Loucy (cell line): ENCODE results near the gene COX19.

ENCODE experiments used
- H2AFZ ChIP-seq: fragments of 200-600 bp; sonication (generic); 2 replicates; pipeline ENCODE4 v1.6.0; 2016; ENCODE audit warnings: antibody characterized with exemption, mild to moderate bottlenecking, low read length, moderate library complexity
- H3F3A ChIP-seq: fragments of 200-600 bp; 2 replicates; pipeline ENCODE4 v1.6.0; 2016; ENCODE audit warnings: antibody characterized with exemption, low read depth, mild to moderate bottlenecking
- H3K27me3 ChIP-seq: fragments of 200-600 bp; sonication (generic); 2 replicates; pipeline ENCODE4 v1.6.1; 2014; ENCODE audit warnings: low read length, mild to moderate bottlenecking; ENCODE audit not compliant: insufficient read depth, poor library complexity, severe bottlenecking
- H3K36me3 ChIP-seq: fragments of 200-600 bp; sonication (generic); 2 replicates; pipeline ENCODE4 v1.6.1; 2016; ENCODE audit warnings: low read length; ENCODE audit not compliant: insufficient read depth
- H3K4me1 ChIP-seq: fragments of 200-600 bp; sonication (generic); 2 replicates; pipeline ENCODE4 v1.5.1; 2014; ENCODE audit warnings: low read length, mild to moderate bottlenecking; ENCODE audit not compliant: insufficient read depth, poor library complexity, severe bottlenecking
- H3K4me2 ChIP-seq: fragments of 200-600 bp; sonication (generic); 2 replicates; pipeline ENCODE4 v1.6.0; 2014; ENCODE audit warnings: antibody characterized with exemption, low read length, low read depth, mild to moderate bottlenecking; ENCODE audit not compliant: poor library complexity, severe bottlenecking
- H3K4me3 ChIP-seq: fragments of 200-600 bp; sonication (generic); 2 replicates; pipeline ENCODE4 v1.5.1; 2014; ENCODE audit warnings: low read length, mild to moderate bottlenecking, mixed read lengths; ENCODE audit not compliant: poor library complexity, severe bottlenecking
- H3K79me2 ChIP-seq: fragments of 200-600 bp; sonication (generic); 2 replicates; pipeline ENCODE4 v1.6.1; 2014; ENCODE audit warnings: low read length; ENCODE audit not compliant: insufficient read depth
- H3K9ac ChIP-seq: fragments of 200-600 bp; sonication (generic); 2 replicates; pipeline ENCODE4 v1.6.0; 2014; ENCODE audit warnings: mild to moderate bottlenecking, low read depth, low read length, moderate library complexity; ENCODE audit not compliant: poor library complexity, severe bottlenecking
- H3K9me2 ChIP-seq: fragments of 200-600 bp; sonication (generic); replicated peaks from 2 replicates; pipeline ENCODE4 v1.6.1; 2016; ENCODE audit warnings: low read depth, low read length, mixed read lengths
- H3K9me3 ChIP-seq: fragments of 200-600 bp; sonication (generic); 2 replicates; pipeline ENCODE4 v1.6.1; 2014; ENCODE audit warnings: mild to moderate bottlenecking, antibody characterized with exemption, low read length, low read depth; ENCODE audit not compliant: insufficient read depth
- H4K20me1 ChIP-seq: fragments of 200-600 bp; sonication (generic); 2 replicates; pipeline ENCODE4 v1.6.0; 2014; ENCODE audit warnings: antibody characterized with exemption, low read length, mild to moderate bottlenecking; ENCODE audit not compliant: insufficient read depth, poor library complexity, severe bottlenecking
- EZH2phosphoT487 ChIP-seq: fragments of 200-600 bp; IDR thresholded peaks from 2 replicates; pipeline ENCODE4 v1.6.1; 2018; ENCODE audit warnings: antibody characterized with exemption, mild to moderate bottlenecking, moderate library complexity, borderline replicate concordance
- TF ChIP-seq, protein P1 (sequence below): fragments of 200-600 bp; sonication (generic); conservative IDR thresholded peaks from 2 replicates; pipeline ENCODE4 v1.5.1; 2014; ENCODE audit warnings: mild to moderate bottlenecking, antibody characterized with exemption, low read length

COX19 gene

GRCh38 chr7:973312-973711 is 2.0 kb downstream of the COX19 start:
- H3K9ac ChIP-seq = peak overlapping the region; percentile 8

GRCh38 chr7:972676-973309 is 2.6 kb downstream of the COX19 start:
- Histone ChIP-seq H3F3A (no peaks in the 10 kb centered on the region), H2AFZ (no peak overlapping the region), H3K4me3 (peak overlapping the region; percentile 92), H3K4me2 (peak overlapping the region; percentile 99), H3K4me1 (peaks cover 40% of the 10 kb centered on the region), H3K36me3 (peaks cover 36% of the 10 kb centered on the region; the same call in 1 of the 2 replicates), H3K9me2 (no peaks in the 10 kb centered on the region), H4K20me1 (peaks cover 39% of the 10 kb centered on the region), H3K79me2 (peaks cover 64% of the 10 kb centered on the region), H3K9me3 (no peaks in the 10 kb centered on the region), H3K9ac (peak overlapping the region; percentile 8), H3K27me3 (no peaks in the 10 kb centered on the region)
- TF ChIP-seq, protein P1, sequence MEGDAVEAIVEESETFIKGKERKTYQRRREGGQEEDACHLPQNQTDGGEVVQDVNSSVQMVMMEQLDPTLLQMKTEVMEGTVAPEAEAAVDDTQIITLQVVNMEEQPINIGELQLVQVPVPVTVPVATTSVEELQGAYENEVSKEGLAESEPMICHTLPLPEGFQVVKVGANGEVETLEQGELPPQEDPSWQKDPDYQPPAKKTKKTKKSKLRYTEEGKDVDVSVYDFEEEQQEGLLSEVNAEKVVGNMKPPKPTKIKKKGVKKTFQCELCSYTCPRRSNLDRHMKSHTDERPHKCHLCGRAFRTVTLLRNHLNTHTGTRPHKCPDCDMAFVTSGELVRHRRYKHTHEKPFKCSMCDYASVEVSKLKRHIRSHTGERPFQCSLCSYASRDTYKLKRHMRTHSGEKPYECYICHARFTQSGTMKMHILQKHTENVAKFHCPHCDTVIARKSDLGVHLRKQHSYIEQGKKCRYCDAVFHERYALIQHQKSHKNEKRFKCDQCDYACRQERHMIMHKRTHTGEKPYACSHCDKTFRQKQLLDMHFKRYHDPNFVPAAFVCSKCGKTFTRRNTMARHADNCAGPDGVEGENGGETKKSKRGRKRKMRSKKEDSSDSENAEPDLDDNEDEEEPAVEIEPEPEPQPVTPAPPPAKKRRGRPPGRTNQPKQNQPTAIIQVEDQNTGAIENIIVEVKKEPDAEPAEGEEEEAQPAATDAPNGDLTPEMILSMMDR = no peak
- TF ChIP-seq EZH2phosphoT487 = no peak

More at GRCh38 chr7:973312-973711, 2.0 kb downstream of the COX19 start:
- peak overlapping the region; percentile 92 for H3K4me3 ChIP-seq
- TF ChIP-seq EZH2phosphoT487 = no peak
- TF ChIP-seq, protein P1 = no peak
- no peaks in the 10 kb centered on the region for H3K9me2 ChIP-seq
- H3K27me3 ChIP-seq = no peaks in the 10 kb centered on the region
- H3K79me2 ChIP-seq = peaks cover 62% of the 10 kb centered on the region
- H2AFZ ChIP-seq = no peak overlapping the region
- no peaks in the 10 kb centered on the region for H3F3A ChIP-seq
- H3K36me3 ChIP-seq = peaks cover 31% of the 10 kb centered on the region; the same call in 1 of the 2 replicates
- no peaks in the 10 kb centered on the region for H3K9me3 ChIP-seq
- H3K4me1 ChIP-seq = peaks cover 44% of the 10 kb centered on the region
- H3K4me2 ChIP-seq = peak overlapping the region; percentile 99
- peaks cover 39% of the 10 kb centered on the region for H4K20me1 ChIP-seq

DNA sequence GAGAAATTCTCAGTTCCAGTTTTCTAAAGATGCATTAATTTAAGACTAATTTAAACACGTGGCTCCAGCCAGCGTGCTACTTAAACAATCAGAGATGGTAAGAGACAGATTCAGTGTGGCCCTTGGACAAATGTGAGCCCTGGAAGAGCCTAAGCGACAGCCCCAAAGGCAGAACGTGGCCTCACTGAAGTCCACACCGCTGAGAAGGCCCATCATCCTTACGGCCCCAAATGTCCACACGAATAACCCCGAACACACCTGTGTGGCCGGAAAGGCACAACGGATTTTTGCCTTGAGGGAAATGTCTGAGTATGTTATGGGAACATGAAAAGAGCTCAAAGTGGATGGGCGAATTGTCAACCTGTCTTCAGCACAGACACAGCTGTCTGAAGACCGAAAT is 3.2 kb downstream of the COX19 start:
- H3K79me2 ChIP-seq = peaks cover 64% of the 10 kb centered on the region
- H3K4me1 ChIP-seq = peaks cover 33% of the 10 kb centered on the region
- no peak overlapping the region for H2AFZ ChIP-seq
- no peaks in the 10 kb centered on the region for H3F3A ChIP-seq
- no peak overlapping the region for H3K9ac ChIP-seq
- peaks cover 39% of the 10 kb centered on the region for H4K20me1 ChIP-seq
- H3K9me3 ChIP-seq = no peaks in the 10 kb centered on the region
- H3K4me2 ChIP-seq = peak overlapping the region; percentile 99
- TF ChIP-seq, protein P1 = no peak
- no peak for TF ChIP-seq EZH2phosphoT487
- H3K9me2 ChIP-seq = no peaks in the 10 kb centered on the region
- H3K4me3 ChIP-seq = no peak overlapping the region
- H3K36me3 ChIP-seq = peaks cover 43% of the 10 kb centered on the region; the same call in 1 of the 2 replicates
- H3K27me3 ChIP-seq = no peaks in the 10 kb centered on the region
